Spleen (tissue), 11 donors: Measurements from ENCODE around the gene RPP25. TPM values are rescaled to one million over a fixed set of nuclear protein-coding genes. Genes with fewer than 3 reads are reported as not detected.
A peak's percentile ranks its signal among the peaks of the same experiment; 100 is the strongest.

Experiments used
- DNase-seq: peaks from one replicate; pipeline ENCODE4 v3.0.0-alpha.2; 2020
- H3K27ac ChIP-seq, 8 donors: fragments of 200-600 bp; sonication (generic) in 7 of 8; 1 replicate in 4 of 8; 2 replicates in 4 of 8; pipeline versions ENCODE4 v1.5.0 to v1.8.0; 2016 to 2021; ENCODE audit warnings: inconsistent platforms in 4 of 8, mild to moderate bottlenecking in 4 of 8, moderate library complexity in 1 of 8
- H3K27me3 ChIP-seq, 7 donors: fragments of 200-600 bp; sonication (generic) in 6 of 7; replicated peaks in 1 of 7; 1 replicate in 4 of 7; 2 replicates in 3 of 7; pipeline versions ENCODE4 v1.5.0 to v1.8.0; 2016 to 2021; ENCODE audit warnings: inconsistent platforms in 3 of 7, mild to moderate bottlenecking in 1 of 7
- H3K36me3 ChIP-seq, 6 donors: fragments of 200-600 bp; sonication (generic) in 5 of 6; 1 replicate in 4 of 6; 2 replicates in 2 of 6; pipeline versions ENCODE4 v1.5.0 to v1.8.0; 2016 to 2021; ENCODE audit warnings: inconsistent platforms in 2 of 6
- H3K4me1 ChIP-seq, 6 donors: fragments of 200-600 bp; sonication (generic) in 5 of 6; 1 replicate in 3 of 6; 2 replicates in 3 of 6; pipeline versions ENCODE4 v1.5.0 to v1.8.0; 2016 to 2021; ENCODE audit warnings: inconsistent platforms in 3 of 6
- H3K4me3 ChIP-seq, 8 donors: fragments of 200-600 bp; sonication (generic) in 7 of 8; 1 replicate in 4 of 8; 2 replicates in 4 of 8; pipeline versions ENCODE4 v1.5.0 to v1.8.0; 2016 to 2021; ENCODE audit warnings: inconsistent platforms in 4 of 8, mild to moderate bottlenecking in 4 of 8, moderate library complexity in 2 of 8
- H3K9me3 ChIP-seq, 8 donors: fragments of 200-600 bp; sonication (generic) in 7 of 8; 1 replicate in 4 of 8; 2 replicates in 4 of 8; pipeline versions ENCODE4 v1.5.0 to v1.8.0; 2016 to 2021; ENCODE audit warnings: inconsistent platforms in 4 of 8
- POLR2A ChIP-seq, 3 donors: fragments of 450-650 bp; IDR thresholded peaks; one replicate each; pipeline ENCODE4 v1.5.1; 2017; ENCODE audit warnings: antibody characterized with exemption in 3 of 3, mild to moderate bottlenecking in 1 of 3
- POLR2AphosphoS5 ChIP-seq, 3 donors: sonication (generic); formaldehyde crosslinking; IDR thresholded peaks; one replicate each; pipeline ENCODE4 v1.5.1; 2017; ENCODE audit warnings: antibody characterized with exemption in 3 of 3
- WGBS, 5 donors: extraction: QIAGEN DNeasy Blood & Tissue Kit in 3 of 5; methylation state at CpG; one replicate each; pipeline versions ENCODE4 v1.1.5 to v1.1.7; 2013 to 2018; 5-methylcytosine and 5-hydroxymethylcytosine counted together
- intact Hi-C: fragments of 100-400 bp; cut with DNase I; formaldehyde crosslinking; loops from one replicate; pipeline ENCODE4 v1.15.0; 2023; ENCODE audit warnings: low total_unique reads
- polyA plus RNA-seq, 3 donors: library from polyadenylated mRNA; stranded (reverse); fragments of 200-250 nt; gene quantifications; one replicate each; pipeline ENCODE4 v1.2.1, GENCODE V29; 2013
- small RNA-seq, 4 donors: library from RNA; depleted of rRNA; stranded (forward); fragments of <200 nt; gene quantifications; one replicate each; pipeline ENCODE3, GENCODE V24; 2016
- total RNA-seq, 7 donors: library from RNA; depleted of rRNA in 3 of 7; stranded (reverse); fragments of >200 nt in 3 of 7; fragmentation: NEBNext Ultra II Directional in 4 of 7; extraction: Animal tissue kit (Norgen Biotek cat#: 25700) in 4 of 7; gene quantifications; one replicate each; pipeline versions ENCODE4 v1.1.0 to v1.2.1, GENCODE V29; 2016 to 2021
- TF ChIP-seq, protein P1 (sequence below), 11 experiments: fragments of 200-600 bp in 7 of 11; fragments of 450-650 bp in 4 of 11; sonication (generic) in 4 of 11; IDR thresholded peaks in 8 of 11; conservative IDR thresholded peaks in 3 of 11; 1 replicate in 7 of 11; 2 replicates in 4 of 11; pipeline versions ENCODE4 v1.4.0 to v1.8.0; 2016 to 2021; ENCODE audit warnings: antibody characterized with exemption in 11 of 11, inconsistent platforms in 4 of 11, mild to moderate bottlenecking in 1 of 11
- donor health status: healthy with polysubstance abuse.
- donor health status: DM: no; HTN: no; CAD: no; lungs with moderate emphysema.
- donor health status: DM: no; HTN: no; CAD: no.
- donor health status: Bipolar disorder and iron deficiency.
- donor health status: healthy.
- donor health status: DM: no; HTN: no; CAD: no.
- donor health status: DM: yes; HTN: yes; CAD: no.

Gene RPP25
- total and polyA plus RNA-seq, 10 donors = 4.6 to 18.9 (median 12.2) TPM

DNA sequence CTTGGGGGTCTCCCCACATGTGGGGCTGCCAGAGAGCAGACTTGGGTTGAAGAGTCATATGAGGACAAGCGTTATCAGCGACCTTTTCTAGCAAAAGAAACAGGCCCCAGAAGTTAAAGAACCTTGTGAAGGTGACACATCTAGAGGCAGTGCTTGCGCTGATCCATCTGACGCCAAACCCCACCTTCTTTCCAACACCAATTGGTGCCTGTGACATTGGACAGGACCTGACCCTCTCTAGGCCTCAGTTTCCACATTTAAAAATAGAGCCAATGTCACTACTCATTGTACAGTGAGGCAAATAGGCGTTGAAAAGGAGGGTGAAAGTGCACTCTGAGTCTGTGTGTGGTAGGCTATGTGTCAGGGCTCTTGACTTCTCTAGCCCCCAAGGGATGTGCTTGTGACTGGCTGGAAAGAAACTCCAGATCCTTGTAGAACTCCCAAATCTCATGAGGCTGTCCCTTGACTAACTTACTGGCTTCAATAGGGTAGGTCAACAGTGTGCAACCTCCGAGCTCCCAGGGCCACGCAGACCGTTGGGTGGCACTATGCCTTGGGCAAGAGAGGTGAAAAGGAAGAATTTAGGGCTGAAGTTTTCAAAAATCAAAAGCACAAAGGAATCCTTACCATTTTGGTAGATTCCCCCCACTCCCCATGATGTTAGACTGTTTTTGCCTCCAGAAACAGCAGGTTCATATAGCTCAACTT, 49.3 kb downstream of the RPP25 start:
- Histone ChIP-seq H3K36me3 (peaks cover 0 to 48% (median 25%) of the 10 kb centered on the region in 6 donors), H3K27ac (peak overlapping the region; percentile 89 to 97 (median 93)), H3K9me3 (no peaks in the 10 kb centered on the region), H3K4me3 (peak overlapping the region; percentile 66 to 95 (median 91)), H3K4me1 (peaks cover 16 to 49% (median 42%) of the 10 kb centered on the region in 6 donors), H3K27me3 (no peaks in the 10 kb centered on the region)
- intact Hi-C loops = no loop called here
- DNase-seq = peak; percentile 44
- 50 to 60% (median 53%) methylated on average over 8 of the region's 8 CpGs for WGBS, 5 donors
- no peak for TF ChIP-seq POLR2A (IDR thresholded peaks at IDR 0.05)
- TF ChIP-seq, protein P1, sequence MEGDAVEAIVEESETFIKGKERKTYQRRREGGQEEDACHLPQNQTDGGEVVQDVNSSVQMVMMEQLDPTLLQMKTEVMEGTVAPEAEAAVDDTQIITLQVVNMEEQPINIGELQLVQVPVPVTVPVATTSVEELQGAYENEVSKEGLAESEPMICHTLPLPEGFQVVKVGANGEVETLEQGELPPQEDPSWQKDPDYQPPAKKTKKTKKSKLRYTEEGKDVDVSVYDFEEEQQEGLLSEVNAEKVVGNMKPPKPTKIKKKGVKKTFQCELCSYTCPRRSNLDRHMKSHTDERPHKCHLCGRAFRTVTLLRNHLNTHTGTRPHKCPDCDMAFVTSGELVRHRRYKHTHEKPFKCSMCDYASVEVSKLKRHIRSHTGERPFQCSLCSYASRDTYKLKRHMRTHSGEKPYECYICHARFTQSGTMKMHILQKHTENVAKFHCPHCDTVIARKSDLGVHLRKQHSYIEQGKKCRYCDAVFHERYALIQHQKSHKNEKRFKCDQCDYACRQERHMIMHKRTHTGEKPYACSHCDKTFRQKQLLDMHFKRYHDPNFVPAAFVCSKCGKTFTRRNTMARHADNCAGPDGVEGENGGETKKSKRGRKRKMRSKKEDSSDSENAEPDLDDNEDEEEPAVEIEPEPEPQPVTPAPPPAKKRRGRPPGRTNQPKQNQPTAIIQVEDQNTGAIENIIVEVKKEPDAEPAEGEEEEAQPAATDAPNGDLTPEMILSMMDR (IDR thresholded peaks at IDR 0.05 in 8 of 11, conservative IDR thresholded peaks at IDR 0.05 in 3 of 11) = no peak
- no peak for TF ChIP-seq POLR2AphosphoS5 (IDR thresholded peaks at IDR 0.05)

DNA sequence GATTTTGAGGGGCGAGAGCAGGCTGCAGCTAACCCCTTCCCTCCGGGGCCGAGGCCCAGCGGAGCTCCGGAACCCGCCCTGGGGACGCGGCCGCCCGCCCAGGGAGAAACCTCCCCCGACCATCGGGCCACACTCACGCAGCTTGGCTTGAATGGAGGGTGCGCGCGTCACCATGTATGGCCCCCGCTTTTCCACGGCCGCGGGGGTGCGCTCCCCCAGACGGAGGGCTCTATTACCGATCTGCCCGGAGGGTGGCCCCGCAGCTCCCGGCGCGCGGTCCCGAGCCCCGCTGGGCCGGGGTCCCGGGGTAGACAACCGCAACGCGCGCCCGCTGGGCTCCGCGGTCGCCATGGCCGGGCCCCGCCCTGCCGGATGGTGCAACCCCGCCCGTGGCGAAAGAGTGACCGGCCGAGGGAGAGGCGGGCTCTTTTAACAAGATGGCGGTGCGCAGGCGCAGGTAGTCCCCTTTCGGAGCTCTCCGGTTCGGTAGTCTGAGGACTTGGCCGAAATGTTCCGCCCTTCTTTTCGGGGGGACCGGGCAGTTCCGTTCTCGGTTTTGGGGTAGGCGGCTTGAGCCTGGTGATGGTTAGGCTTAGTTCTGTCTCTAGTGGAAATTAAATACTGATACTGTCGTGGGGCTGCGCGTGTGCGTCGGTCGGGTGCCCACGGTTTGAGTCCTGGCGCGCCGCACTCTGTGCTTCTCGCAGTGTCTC, 50.0 kb downstream of the RPP25 start, which contains the start of gene FAM219B:
FAM219B (minus strand) TSS at position 402 of the 713 bp plus-strand sequence; CDS start at position 351, 51 bp downstream.
- Histone ChIP-seq H3K27me3 (no peaks in the 10 kb centered on the region), H3K36me3 (peaks cover 0 to 48% (median 27%) of the 10 kb centered on the region in 6 donors), H3K9me3 (no peaks in the 10 kb centered on the region), H3K4me3 (peak within 1 kb of the TSS; percentile 66 to 95 (median 91)), H3K4me1 (peaks cover 20 to 56% (median 49%) of the 10 kb centered on the region in 6 donors), H3K27ac (peak within 1 kb of the TSS; percentile 89 to 97 (median 93))
- DNase-seq = peak; percentile 99
- intact Hi-C loops = no loop called here
- TF ChIP-seq, protein P1 (IDR thresholded peaks at IDR 0.05 in 8 of 11, conservative IDR thresholded peaks at IDR 0.05 in 3 of 11) = peak in 3 of 11 experiments; percentile 9 to 18 (median 12)
- TF ChIP-seq POLR2A (IDR thresholded peaks at IDR 0.05) (peak in 1 of 3 donors; percentile 13), POLR2AphosphoS5 (IDR thresholded peaks at IDR 0.05) (peak; percentile 87 to 91 (median 91))
- WGBS, 5 donors = 0 to 2% (median 0%) methylated on average over 38 to 74 of the region's 74 CpGs

DNA sequence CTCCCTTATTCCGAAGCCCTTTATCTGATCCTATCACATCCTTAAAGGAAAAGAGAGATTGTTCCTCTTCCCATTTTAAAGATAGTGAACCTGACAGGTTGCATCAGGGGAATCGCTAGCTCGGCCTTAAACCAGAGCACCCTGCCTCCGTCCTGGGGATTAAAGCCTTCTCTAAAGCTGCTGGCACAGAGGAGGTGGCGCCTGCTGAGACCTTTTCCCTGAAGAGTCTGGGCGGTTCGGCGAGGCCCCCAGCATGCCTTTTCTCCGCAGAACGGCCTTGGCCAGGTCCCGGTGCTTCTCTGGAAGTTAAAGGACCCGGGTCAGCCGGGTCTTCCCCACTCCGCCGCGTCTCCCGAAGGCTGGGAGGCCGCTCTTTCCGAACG, 50.5 kb downstream of the RPP25 start:
- TF ChIP-seq, protein P1 (IDR thresholded peaks at IDR 0.05 in 8 of 11, conservative IDR thresholded peaks at IDR 0.05 in 3 of 11) = no peak
- TF ChIP-seq POLR2AphosphoS5 (IDR thresholded peaks at IDR 0.05) (no peak), POLR2A (IDR thresholded peaks at IDR 0.05) (no peak)
- peak; percentile 22 for DNase-seq
- Histone ChIP-seq H3K36me3 (peaks cover 0 to 46% (median 27%) of the 10 kb centered on the region in 6 donors), H3K9me3 (no peaks in the 10 kb centered on the region), H3K4me3 (peak overlapping the region; percentile 66 to 95 (median 91)), H3K27me3 (no peaks in the 10 kb centered on the region), H3K27ac (peak overlapping the region; percentile 89 to 97 (median 93)), H3K4me1 (peaks cover 26 to 61% (median 54%) of the 10 kb centered on the region in 6 donors)
- intact Hi-C loops = no loop called here
- 0 to 1% (median 0%) methylated on average over 20 of the region's 20 CpGs for WGBS, 5 donors

Small RNAs within 50 kb of the gene (small RNA-seq; reads per million reads assigned to genes)
- 0 reads per million in 4 donors for gene RF00019

Other genes starting within 250 kb of the RPP25 start
- gene CYP1A1, start 231.2 kb downstream of the RPP25 start, total RNA-seq = 1 to 10 TPM in 1 of 7 donors, not detected in 6; 1.1 TPM
- gene CYP1A1, start 231.2 kb downstream of the RPP25 start, polyA plus RNA-seq = under 1 TPM; 0.03 to 0.06 (median 0.04) TPM
- not detected for gene CYP1A2, start 207.9 kb downstream of the RPP25 start, total RNA-seq
- gene CYP1A2, start 207.9 kb downstream of the RPP25 start, polyA plus RNA-seq = not detected
- gene CSK, start 174.7 kb downstream of the RPP25 start, total RNA-seq = 100 to 1,000 TPM; 121 to 281 (median 197) TPM
- gene CSK, start 174.7 kb downstream of the RPP25 start, polyA plus RNA-seq = 100 to 1,000 TPM; 150 to 244 (median 187) TPM
- 100 to 1,000 TPM in 4 of 7 donors, 10 to 100 TPM in 3; 55.3 to 164 (median 106) TPM for gene LMAN1L, start 143.9 kb downstream of the RPP25 start, total RNA-seq
- 10 to 100 TPM in 2 of 3 donors, 1 to 10 TPM in 1; 2.4 to 36.8 (median 25.6) TPM for gene LMAN1L, start 143.9 kb downstream of the RPP25 start, polyA plus RNA-seq
- 10 to 100 TPM; 17.7 to 73.7 (median 37.0) TPM for gene CPLX3, start 130.1 kb downstream of the RPP25 start, total RNA-seq
- 100 to 1,000 TPM in 2 of 3 donors, 10 to 100 TPM in 1; 28.9 to 207 (median 127) TPM for gene CPLX3, start 130.1 kb downstream of the RPP25 start, polyA plus RNA-seq
- gene ULK3, start 113.6 kb downstream of the RPP25 start, total RNA-seq = 10 to 100 TPM; 51.7 to 74.6 (median 57.7) TPM
- gene ULK3, start 113.6 kb downstream of the RPP25 start, polyA plus RNA-seq = 10 to 100 TPM; 33.2 to 71.5 (median 64.7) TPM
- gene SCAMP2, start 83.4 kb downstream of the RPP25 start, total RNA-seq = 100 to 1,000 TPM in 5 of 7 donors, 10 to 100 TPM in 2; 84.3 to 129 (median 113) TPM
- 10 to 100 TPM; 34.7 to 48.1 (median 38.5) TPM for gene SCAMP2, start 83.4 kb downstream of the RPP25 start, polyA plus RNA-seq
- gene MPI, start 66.7 kb downstream of the RPP25 start, total RNA-seq = 10 to 100 TPM; 25.6 to 49.9 (median 41.0) TPM
- gene MPI, start 66.7 kb downstream of the RPP25 start, polyA plus RNA-seq = 10 to 100 TPM; 16.4 to 29.6 (median 20.5) TPM
- 100 to 1,000 TPM in 1 of 7 donors, 10 to 100 TPM in 6; 54.6 to 103 (median 69.8) TPM for gene FAM219B, start 49.9 kb downstream of the RPP25 start, total RNA-seq
- 10 to 100 TPM; 18.6 to 31.3 (median 20.1) TPM for gene FAM219B, start 49.9 kb downstream of the RPP25 start, polyA plus RNA-seq
- gene COX5A, start 18.7 kb downstream of the RPP25 start, total RNA-seq = 100 to 1,000 TPM in 4 of 7 donors, 10 to 100 TPM in 3; 83.2 to 122 (median 108) TPM
- 100 to 1,000 TPM; 142 to 247 (median 221) TPM for gene COX5A, start 18.7 kb downstream of the RPP25 start, polyA plus RNA-seq
- gene SCAMP5, start 38.8 kb upstream of the RPP25 start, total RNA-seq = 10 to 100 TPM in 3 of 7 donors, 1 to 10 TPM in 4; 6.6 to 20.0 (median 8.7) TPM
- gene SCAMP5, start 38.8 kb upstream of the RPP25 start, polyA plus RNA-seq = 1 to 10 TPM; 1.8 to 7.1 (median 3.8) TPM
- gene PPCDC, start 66.8 kb upstream of the RPP25 start, total RNA-seq = 10 to 100 TPM; 13.8 to 29.0 (median 21.9) TPM
- gene PPCDC, start 66.8 kb upstream of the RPP25 start, polyA plus RNA-seq = 10 to 100 TPM; 21.2 to 28.0 (median 23.1) TPM
- 10 to 100 TPM; 56.0 to 70.2 (median 67.6) TPM for gene C15orf39, start 245.1 kb upstream of the RPP25 start, total RNA-seq
- gene C15orf39, start 245.1 kb upstream of the RPP25 start, polyA plus RNA-seq = 10 to 100 TPM in 1 of 3 donors, 1 to 10 TPM in 2; 6.9 to 19.3 (median 7.4) TPM